ENCODE results near the gene B3GAT1.

Gene B3GAT1

GRCh38 chr11:134371436-134372185, 40.4 kb downstream of the B3GAT1 start:
- DNase-seq, result no peak

GRCh38 chr11:134370526-134371435, 41.3 kb downstream of the B3GAT1 start:
- no peak for DNase-seq

GRCh38 chr11:134369656-134370525, 42.2 kb downstream of the B3GAT1 start:
- no peak for DNase-seq

- DNase-seq, result no peak
Observed at GRCh38 chr11:134367781-134368180, 44.3 kb downstream of the B3GAT1 start.

GRCh38 chr11:134366254-134366653, 45.8 kb downstream of the B3GAT1 start:
- DNase-seq, result no peak

- DNase-seq, result no peak
Observed at GRCh38 chr11:134365011-134365925, 46.8 kb downstream of the B3GAT1 start.

GRCh38 chr11:134364261-134364660, 47.8 kb downstream of the B3GAT1 start:
- no peak for DNase-seq

- DNase-seq, result no peak
Observed at GRCh38 chr11:134363592-134363991, 48.5 kb downstream of the B3GAT1 start.

GRCh38 chr11:134363161-134363560, 48.9 kb downstream of the B3GAT1 start:
- DNase-seq, result no peak

GRCh38 chr11:134362192-134362901, 49.7 kb downstream of the B3GAT1 start:
- no peak for DNase-seq

GRCh38 chr11:134361661-134362060, 50.4 kb downstream of the B3GAT1 start:
- no peak for DNase-seq

- peak; percentile 70 for DNase-seq
Observed at GRCh38 chr11:134360050-134360835, 51.8 kb downstream of the B3GAT1 start.

GRCh38 chr11:134359646-134360045, 52.4 kb downstream of the B3GAT1 start:
- no peak for DNase-seq

GRCh38 chr11:134358856-134359490, 53.1 kb downstream of the B3GAT1 start:
- no peak for DNase-seq

- DNase-seq, result no peak
Observed at GRCh38 chr11:134358165-134358855, 53.7 kb downstream of the B3GAT1 start.

- DNase-seq, result no peak
Observed at GRCh38 chr11:134357545-134357839, 54.5 kb downstream of the B3GAT1 start.

GRCh38 chr11:134356656-134357544, 55.1 kb downstream of the B3GAT1 start:
- DNase-seq, result no peak

- no peak for DNase-seq
Observed at GRCh38 chr11:134355656-134356055, 56.4 kb downstream of the B3GAT1 start.

Measured in activated gamma-delta T cell treated with Interleukin-2 at 50 U/mL for 16 hours (primary cell).